B cell (primary cell): ENCODE results near the gene RICTOR. TPM values are rescaled to one million over a fixed set of nuclear protein-coding genes. Genes with fewer than 3 reads are reported as not detected.

Source experiments
- ATAC-seq: fragments of 200-7000 bp; cut with Tn5 transposase; one replicate; pipeline ENCODE4 v1.10.0; 2021; ENCODE audit warnings: low read depth, mild to moderate bottlenecking, moderate number of reproducible peaks, moderate library complexity
- CTCF ChIA-PET: fragments of 350-600 bp; sonication (Branson Sonifier 250); formaldehyde crosslinking; loops from one replicate; lab custom pipeline; 2021; ENCODE audit warnings: antibody characterized with exemption, inconsistent platforms; lab: Charles Lee
- POLR2A ChIA-PET: fragments of 350-600 bp; sonication (Branson Sonifier 250); formaldehyde crosslinking; loops from one replicate; lab custom pipeline; 2021; ENCODE audit warnings: antibody characterized with exemption; lab: Charles Lee
- DNase-seq: peaks from one replicate; pipeline ENCODE4 v3.0.0; 2013
- H2AFZ ChIP-seq: 2 replicates; pipeline ENCODE4 v1.6.1; 2012; ENCODE audit warnings: mild to moderate bottlenecking, low read depth, low read length; ENCODE audit not compliant: insufficient read depth, poor library complexity, severe bottlenecking
- H3K27ac ChIP-seq, 2 donors: 1 replicate in 1 of 2; 2 replicates in 1 of 2; pipeline ENCODE4 v1.5.1; 2012 to 2013; ENCODE audit warnings: low read length in 2 of 2, mild to moderate bottlenecking in 2 of 2, moderate library complexity in 1 of 2
- H3K27me3 ChIP-seq, 4 experiments: fragments of 200-600 bp in 1 of 4; sonication (generic) in 1 of 4; replicated peaks in 1 of 4; 1 replicate in 2 of 4; 2 replicates in 2 of 4; pipeline versions ENCODE4 v1.6.1 to v1.7.0; 2013 to 2016; ENCODE audit warnings: low read length in 3 of 4, mild to moderate bottlenecking in 2 of 4, mixed read lengths in 1 of 4, moderate library complexity in 1 of 4; ENCODE audit not compliant: insufficient read depth in 4 of 4, control insufficient read depth in 3 of 4; ENCODE audit errors: control extremely low read depth in 1 of 4
- H3K36me3 ChIP-seq, 2 experiments: replicated peaks in 1 of 2; 1 replicate in 1 of 2; 2 replicates in 1 of 2; pipeline versions ENCODE4 v1.6.1 to v1.7.1; 2013; ENCODE audit warnings: low read length in 1 of 2; ENCODE audit not compliant: insufficient read depth in 2 of 2, control insufficient read depth in 1 of 2; ENCODE audit errors: control extremely low read depth in 1 of 2, extremely low read depth in 1 of 2
- H3K4me1 ChIP-seq, 2 donors: fragments of 200-600 bp in 1 of 2; sonication (generic) in 1 of 2; 1 replicate in 1 of 2; 2 replicates in 1 of 2; pipeline versions ENCODE4 v1.5.1 to v1.6.1; 2013 to 2017; ENCODE audit warnings: low read length in 2 of 2; ENCODE audit not compliant: control insufficient read depth in 2 of 2, insufficient read depth in 2 of 2
- H3K4me2 ChIP-seq: replicated peaks from 2 replicates; pipeline ENCODE3; 2012; ENCODE audit warnings: mild to moderate bottlenecking, low read depth, low read length; ENCODE audit not compliant: poor library complexity, severe bottlenecking
- H3K4me3 ChIP-seq, 5 experiments: fragments of 200-600 bp in 1 of 5; sonication (generic) in 1 of 5; 1 replicate in 3 of 5; 2 replicates in 2 of 5; pipeline versions ENCODE4 v1.5.1 to v1.7.0; 2011 to 2016; ENCODE audit warnings: low read length in 4 of 5, mild to moderate bottlenecking in 4 of 5, low read depth in 2 of 5, control low read depth in 1 of 5, moderate library complexity in 1 of 5; ENCODE audit not compliant: insufficient read depth in 1 of 5; ENCODE audit errors: control extremely low read depth in 1 of 5, extremely low read depth in 1 of 5
- H3K79me2 ChIP-seq: fragments of 200-600 bp; sonication (generic); one replicate; pipeline ENCODE4 v1.6.0; 2016; ENCODE audit warnings: low read length; ENCODE audit not compliant: control insufficient read depth, insufficient read depth
- H3K9ac ChIP-seq: fragments of 200-600 bp; sonication (generic); 2 replicates; pipeline ENCODE4 v1.6.1; 2017; ENCODE audit warnings: mild to moderate bottlenecking, low read length, moderate library complexity
- H3K9me3 ChIP-seq, 3 donors: one replicate each; pipeline versions ENCODE4 v1.6.1 to v1.7.1; 2013; ENCODE audit warnings: low read length in 2 of 3; ENCODE audit not compliant: control insufficient read depth in 2 of 3, insufficient read depth in 1 of 3; ENCODE audit errors: control extremely low read depth in 1 of 3
- H4K20me1 ChIP-seq: 2 replicates; pipeline ENCODE4 v1.6.0; 2012; ENCODE audit warnings: mild to moderate bottlenecking, low read length; ENCODE audit not compliant: insufficient read depth, control insufficient read depth, poor library complexity, severe bottlenecking
- H3K27ac Mint-ChIP-seq: one replicate; pipeline ENCODE4 v1.8.0; 2021; ENCODE audit warnings: mixed read lengths
- H3K27me3 Mint-ChIP-seq: one replicate; pipeline ENCODE4 v1.8.0; 2021; ENCODE audit warnings: mixed read lengths
- H3K4me1 Mint-ChIP-seq: one replicate; pipeline ENCODE4 v1.8.0; 2021; ENCODE audit warnings: mixed read lengths
- H3K4me3 Mint-ChIP-seq: one replicate; pipeline ENCODE4 v1.8.0; 2021; ENCODE audit warnings: mixed read lengths
- H3K9me3 Mint-ChIP-seq: one replicate; pipeline ENCODE4 v1.8.0; 2022; ENCODE audit warnings: mixed read lengths; ENCODE audit not compliant: insufficient read depth
- CTCF ChIP-seq: fragments of 200-600 bp; IDR thresholded peaks from one replicate; pipeline ENCODE4 v1.8.0; 2022; ENCODE audit warnings: antibody characterized with exemption, mild to moderate bottlenecking
- EZH2 ChIP-seq: IDR thresholded peaks from 2 replicates; pipeline ENCODE4 v1.6.1; 2012; ENCODE audit warnings: borderline replicate concordance, low read depth, mild to moderate bottlenecking, moderate library complexity, low read length; ENCODE audit not compliant: insufficient read depth, poor library complexity, severe bottlenecking
- WGBS: methylation state at CpG from one replicate; pipeline ENCODE4 v1.1.5; 2013; ENCODE audit warnings: missing lambda C conversion rate; ENCODE audit not compliant: insufficient coverage; 5-methylcytosine and 5-hydroxymethylcytosine counted together
- intact Hi-C: fragments of 100-400 bp; cut with micrococcal nuclease; formaldehyde crosslinking; loops from one replicate; pipeline ENCODE4 v1.10.0; 2022
- polyA plus RNA-seq: library from polyadenylated mRNA; depleted of rRNA; stranded (reverse); fragments of >200 nt; gene quantifications from 2 replicates; pipeline ENCODE4 v1.2.3, GENCODE V29; 2012
- total RNA-seq, 2 donors: library from RNA; stranded (reverse); fragments of 120-200 nt in 1 of 2; gene quantifications; 1 replicate in 1 of 2; 2 replicates in 1 of 2; pipeline versions ENCODE4 v1.2.3 to v1.2.4, GENCODE V29; 2013 to 2022

The RICTOR gene
- total and polyA plus RNA-seq, 2 donors (not counting 1 experiment from before 2014, with no cell fraction given), result 15.4 to 84.3 TPM

GRCh38 chr5:39080168-39080567, 6.0 kb upstream of the RICTOR start:
- Histone ChIP-seq H3K9me3 (no peaks in the 10 kb centered on the region), H4K20me1 (no peaks in the 10 kb centered on the region), H3K36me3 (no peaks in the 10 kb centered on the region), H3K4me1 (peaks cover 13 to 21% of the 10 kb centered on the region in 2 donors), H3K79me2 (peaks cover 20% of the 10 kb centered on the region), H3K27me3 (no peaks in the 10 kb centered on the region), H2AFZ (no peak overlapping the region), H3K9ac (no peak overlapping the region), H3K4me2 (no peak overlapping the region), H3K27ac (no peak overlapping the region), H3K4me3 (no peak overlapping the region)
- Mint-ChIP-seq H3K9me3 (no peaks in the 10 kb centered on the region), H3K27me3 (peaks cover 3% of the 10 kb centered on the region), H3K4me3 (no peak overlapping the region), H3K4me1 (peaks cover 27% of the 10 kb centered on the region), H3K27ac (no peak overlapping the region)
- no CpG with 5 or more reads among the region's 2 CpGs for WGBS
- ChIA-PET CTCF (interaction anchor here (0.7 to 5.1 kb wide), 27 partner anchors 8 to 638 kb away, joined by 3 to 54 read pairs (median 4); no protein-coding TSS in a partner anchor), POLR2A (no interaction called here)
- no peak for TF ChIP-seq CTCF
- no peak for TF ChIP-seq EZH2
- intact Hi-C loops, result loop anchor here (1.0 to 2.0 kb wide), 2 partner anchors 75 to 86 kb away; no protein-coding TSS in a partner anchor
- DNase-seq (no peak), ATAC-seq (no peak)

GRCh38 chr5:39079147-39079546, 4.9 kb upstream of the RICTOR start:
- Histone ChIP-seq H3K79me2 (peaks cover 28% of the 10 kb centered on the region), H3K27ac (no peak overlapping the region), H3K4me1 (peaks cover 13 to 22% of the 10 kb centered on the region in 2 donors), H4K20me1 (no peaks in the 10 kb centered on the region), H3K4me3 (no peak overlapping the region), H3K9ac (no peak overlapping the region), H3K4me2 (no peak overlapping the region), H3K27me3 (no peaks in the 10 kb centered on the region), H2AFZ (no peak overlapping the region), H3K36me3 (no peaks in the 10 kb centered on the region), H3K9me3 (no peaks in the 10 kb centered on the region)
- no peak overlapping the region for H3K27ac Mint-ChIP-seq
- CTCF ChIA-PET, result interaction anchor here (0.7 to 5.1 kb wide), 12 partner anchors 7 to 1959 kb away, joined by 3 to 54 read pairs (median 6); no protein-coding TSS in a partner anchor
- no peak overlapping the region for H3K4me3 Mint-ChIP-seq
- intact Hi-C loops, result loop anchor here (5.0 to 10.0 kb wide), 3 partner anchors 37 to 1704 kb away; partner anchors contain the start of genes NUP155 and WDR70
- peaks cover 3% of the 10 kb centered on the region for H3K27me3 Mint-ChIP-seq
- no CpG with 5 or more reads among the region's 2 CpGs for WGBS
- no peaks in the 10 kb centered on the region for H3K9me3 Mint-ChIP-seq
- no peak for TF ChIP-seq CTCF
- no peak for TF ChIP-seq EZH2
- DNase-seq (no peak), ATAC-seq (no peak)
- POLR2A ChIA-PET, result no interaction called here
- peaks cover 31% of the 10 kb centered on the region for H3K4me1 Mint-ChIP-seq
